Endothelial cell (in vitro differentiated cells): Measurements from ENCODE around the gene RER1. TPM values are rescaled to one million over a fixed set of nuclear protein-coding genes. Genes with fewer than 3 reads are reported as not detected.

Experiments
- DNase-seq: peaks from one replicate; pipeline ENCODE4 v3.0.0; 2021; ENCODE audit warnings: low spot score
- H3K27ac Mint-ChIP-seq: one replicate; pipeline ENCODE4 v1.8.0; 2021; ENCODE audit warnings: mixed read lengths, inconsistent platforms; ENCODE audit not compliant: unreplicated experiment
- H3K27me3 Mint-ChIP-seq: one replicate; pipeline ENCODE4 v1.8.0; 2021; ENCODE audit warnings: mild to moderate bottlenecking, moderate library complexity, mixed read lengths, inconsistent platforms; ENCODE audit not compliant: unreplicated experiment
- H3K36me3 Mint-ChIP-seq: one replicate; pipeline ENCODE4 v1.8.0; 2021; ENCODE audit warnings: mild to moderate bottlenecking, low read depth, mixed read lengths, inconsistent platforms; ENCODE audit not compliant: unreplicated experiment
- H3K4me1 Mint-ChIP-seq: one replicate; pipeline ENCODE4 v1.8.0; 2021; ENCODE audit warnings: mild to moderate bottlenecking, mixed read lengths, inconsistent platforms; ENCODE audit not compliant: unreplicated experiment
- H3K4me3 Mint-ChIP-seq: one replicate; pipeline ENCODE4 v1.8.0; 2021; ENCODE audit warnings: mild to moderate bottlenecking, mixed read lengths, inconsistent platforms; ENCODE audit not compliant: unreplicated experiment
- H3K9me3 Mint-ChIP-seq: one replicate; pipeline ENCODE4 v1.8.0; 2021; ENCODE audit warnings: mixed read lengths, inconsistent platforms; ENCODE audit not compliant: unreplicated experiment
- CTCF ChIP-seq: fragments of 200-600 bp; sonication (generic); IDR thresholded peaks from one replicate; pipeline ENCODE4 v1.5.0; 2021; ENCODE audit warnings: antibody characterized with exemption; ENCODE audit not compliant: unreplicated experiment
- total RNA-seq: library from RNA; stranded (reverse); fragmentation: NEBNext Ultra II Directional; extraction: Animal tissue kit (Norgen Biotek cat#: 25700); gene quantifications from one replicate; pipeline ENCODE4 v1.2.1, GENCODE V29; 2021; ENCODE audit not compliant: unreplicated experiment

The RER1 gene
- total RNA-seq, 1 donor from 2014 or later, result 141 TPM

GRCh38 chr1:2354511-2355372 lies 36.9 kb upstream of the RER1 start:
- H3K36me3 Mint-ChIP-seq, result no peaks in the 10 kb centered on the region

GRCh38 chr1:2355373-2356261 lies 36.0 kb upstream of the RER1 start:
- Mint-ChIP-seq H3K4me1 (no peaks in the 10 kb centered on the region), H3K27me3 (peaks cover 2% of the 10 kb centered on the region), H3K27ac (no peak overlapping the region), H3K36me3 (no peaks in the 10 kb centered on the region), H3K9me3 (no peaks in the 10 kb centered on the region), H3K4me3 (no peak overlapping the region)
- TF ChIP-seq CTCF, result no peak
- DNase-seq, result no peak

More at GRCh38 chr1:2354511-2355372, 36.9 kb upstream of the RER1 start:
- TF ChIP-seq CTCF, result no peak
- Mint-ChIP-seq H3K9me3 (no peaks in the 10 kb centered on the region), H3K4me3 (no peak overlapping the region), H3K4me1 (no peaks in the 10 kb centered on the region), H3K27ac (no peak overlapping the region), H3K27me3 (peaks cover 2% of the 10 kb centered on the region)
- no peak for DNase-seq

GRCh38 chr1:2356401-2356800 lies 35.2 kb upstream of the RER1 start:
- no peak for TF ChIP-seq CTCF
- H3K9me3 Mint-ChIP-seq, result no peaks in the 10 kb centered on the region
- H3K36me3 Mint-ChIP-seq, result no peaks in the 10 kb centered on the region
- no peak overlapping the region for H3K27ac Mint-ChIP-seq
- H3K4me1 Mint-ChIP-seq, result no peaks in the 10 kb centered on the region
- H3K4me3 Mint-ChIP-seq, result no peak overlapping the region
- DNase-seq, result no peak
- peaks cover 2% of the 10 kb centered on the region for H3K27me3 Mint-ChIP-seq

GRCh38 chr1:2356911-2357845 lies 34.5 kb upstream of the RER1 start:
- Mint-ChIP-seq H3K36me3 (no peaks in the 10 kb centered on the region), H3K27ac (no peak overlapping the region), H3K9me3 (peaks cover 2% of the 10 kb centered on the region), H3K27me3 (peaks cover 2% of the 10 kb centered on the region), H3K4me1 (no peaks in the 10 kb centered on the region), H3K4me3 (no peak overlapping the region)
- DNase-seq, result no peak
- TF ChIP-seq CTCF, result no peak
